ENCODE measurements around the gene NFIA. TPM values are rescaled to one million over a fixed set of nuclear protein-coding genes. Genes with fewer than 3 reads are reported as not detected.

NFIA gene
- total and polyA plus RNA-seq, 9 of the 15 experiments (the other 6 are each of a cell fraction or from before 2014, with no cell fraction given): 5.3 to 24.9 (median 9.8) TPM

- BruUV-seq (replicated peaks): no TSS peak
- DNase-seq (ENCODE audit: extremely low read depth in 1 of 4, low spot score in 3 of 4) (no peak), ATAC-seq (no peak), FAIRE-seq (peak; percentile 63)
- Histone ChIP-seq H3K79me2 (ENCODE audit: control insufficient read depth, insufficient read depth, low read length) (no peaks in the 10 kb centered on the region), H3K36me3 (ENCODE audit: control insufficient read depth, insufficient read depth, low read length) (peaks cover 48% of the 10 kb centered on the region), H3K27ac (ENCODE audit: extremely low read depth, low read depth, low read length) (no peak overlapping the region), H3K4me1 (replicated peaks in 1 of 2; ENCODE audit: control insufficient read depth in 2 of 2, insufficient read depth in 2 of 2, low read length in 2 of 2) (peaks cover 0 to 9% of the 10 kb centered on the region in 2 experiments; a peak in 3 of 5 replicates), H3K9me1 (ENCODE audit: control insufficient read depth, insufficient read depth, low read length) (no peaks in the 10 kb centered on the region), H3K4me3 (no peak overlapping the region), H2AFZ (ENCODE audit: low read depth, low read length) (no peak overlapping the region), H3K4me2 (ENCODE audit: insufficient read depth, low read length) (no peak overlapping the region), H3K9ac (ENCODE audit: insufficient read depth in 1 of 2, low read depth in 2 of 2, low read length in 2 of 2) (no peak overlapping the region), H3K9me3 (replicated peaks; ENCODE audit: control insufficient read depth, insufficient read depth, low read depth, low read length) (no peaks in the 10 kb centered on the region), H3K27me3 (ENCODE audit: control insufficient read depth in 2 of 2, insufficient read depth in 2 of 2, low read length in 2 of 2) (no peaks in the 10 kb centered on the region), H4K20me1 (replicated peaks; ENCODE audit: control insufficient read depth, insufficient read depth, low read length) (no peaks in the 10 kb centered on the region)
- ChIA-PET CTCF (ENCODE audit: low intra/inter-chr PET ratio) (no interaction called here), POLR2A (interaction anchor here (1.7 kb wide), 1 partner anchor 11 kb away, joined by 6 read pairs; no protein-coding TSS in a partner anchor)
- TF ChIP-seq NFE2 (IDR thresholded peaks at IDR 0.05; ENCODE audit: low read depth) (peak; percentile 36; the same call in 1 of the 2 replicates), MAFG (tag; conservative IDR thresholded peaks at IDR 0.05) (peak; percentile 66), CBX3 (IDR thresholded peaks at IDR 0.05; ENCODE audit: borderline replicate concordance in 1 of 2, low read length in 2 of 2) (no peak)
- WGBS (ENCODE audit: insufficient coverage, low coverage, missing lambda C conversion rate): 50% methylated on average over 4 of the region's 4 CpGs
- intact Hi-C loops (cut with micrococcal nuclease) (no loop called here), in situ Hi-C loops (cut with MboI) (no loop called here)
Observed at GRCh38 chr1:61404597-61405376, 322.4 kb downstream of the NFIA start.

DNA sequence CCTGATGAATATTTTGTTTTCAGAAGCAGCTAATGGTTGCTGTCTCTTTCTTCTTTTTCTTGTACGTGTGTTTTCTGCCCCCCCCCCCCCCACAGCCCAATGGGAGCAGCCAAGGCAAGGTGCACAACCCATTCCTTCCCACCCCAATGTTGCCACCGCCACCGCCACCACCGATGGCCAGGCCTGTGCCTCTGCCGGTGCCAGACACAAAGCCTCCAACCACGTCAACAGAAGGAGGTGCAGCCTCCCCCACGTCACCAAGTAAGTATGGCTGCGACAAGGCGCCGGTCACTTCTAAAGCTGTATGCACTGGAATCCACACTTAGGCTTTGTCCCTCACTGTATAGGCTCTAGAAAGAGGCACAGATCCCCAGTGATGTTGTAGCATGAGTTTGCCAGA is 324.1 kb downstream of the NFIA start:
- H3K9ac ChIP-seq (ENCODE audit: insufficient read depth in 1 of 2, low read depth in 2 of 2, low read length in 2 of 2): no peak overlapping the region
- no peak overlapping the region for H3K27ac ChIP-seq (ENCODE audit: extremely low read depth, low read depth, low read length)
- ChIA-PET POLR2A (interaction anchor here (0.8 kb wide), 1 partner anchor 19 kb away, joined by 3 read pairs; no protein-coding TSS in a partner anchor), CTCF (ENCODE audit: low intra/inter-chr PET ratio) (no interaction called here)
- FAIRE-seq (no peak), DNase-seq (ENCODE audit: extremely low read depth in 1 of 4, low spot score in 3 of 4) (no peak), ATAC-seq (no peak)
- BruUV-seq (replicated peaks): no TSS peak
- intact Hi-C loops (cut with micrococcal nuclease): no loop called here
- H2AFZ ChIP-seq (ENCODE audit: low read depth, low read length): no peak overlapping the region
- no peak overlapping the region for H3K4me3 ChIP-seq
- in situ Hi-C loops (cut with MboI): no loop called here
- H3K9me1 ChIP-seq (ENCODE audit: control insufficient read depth, insufficient read depth, low read length): no peaks in the 10 kb centered on the region
- no peak overlapping the region for H3K4me2 ChIP-seq (ENCODE audit: insufficient read depth, low read length)
- peaks cover 0 to 9% of the 10 kb centered on the region in 2 experiments; a peak in 3 of 5 replicates for H3K4me1 ChIP-seq (replicated peaks in 1 of 2; ENCODE audit: control insufficient read depth in 2 of 2, insufficient read depth in 2 of 2, low read length in 2 of 2)
- 97% methylated on average over 9 of the region's 10 CpGs for WGBS (ENCODE audit: insufficient coverage, low coverage, missing lambda C conversion rate)
- H4K20me1 ChIP-seq (replicated peaks; ENCODE audit: control insufficient read depth, insufficient read depth, low read length): no peaks in the 10 kb centered on the region
- H3K27me3 ChIP-seq (ENCODE audit: control insufficient read depth in 2 of 2, insufficient read depth in 2 of 2, low read length in 2 of 2): no peaks in the 10 kb centered on the region
- no peaks in the 10 kb centered on the region for H3K79me2 ChIP-seq (ENCODE audit: control insufficient read depth, insufficient read depth, low read length)
- no peaks in the 10 kb centered on the region for H3K9me3 ChIP-seq (replicated peaks; ENCODE audit: control insufficient read depth, insufficient read depth, low read depth, low read length)
- peaks cover 59% of the 10 kb centered on the region for H3K36me3 ChIP-seq (ENCODE audit: control insufficient read depth, insufficient read depth, low read length)
- TF ChIP-seq, protein P1, sequence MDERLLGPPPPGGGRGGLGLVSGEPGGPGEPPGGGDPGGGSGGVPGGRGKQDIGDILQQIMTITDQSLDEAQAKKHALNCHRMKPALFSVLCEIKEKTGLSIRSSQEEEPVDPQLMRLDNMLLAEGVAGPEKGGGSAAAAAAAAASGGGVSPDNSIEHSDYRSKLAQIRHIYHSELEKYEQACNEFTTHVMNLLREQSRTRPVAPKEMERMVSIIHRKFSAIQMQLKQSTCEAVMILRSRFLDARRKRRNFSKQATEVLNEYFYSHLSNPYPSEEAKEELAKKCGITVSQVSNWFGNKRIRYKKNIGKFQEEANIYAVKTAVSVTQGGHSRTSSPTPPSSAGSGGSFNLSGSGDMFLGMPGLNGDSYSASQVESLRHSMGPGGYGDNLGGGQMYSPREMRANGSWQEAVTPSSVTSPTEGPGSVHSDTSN (CRISPR knock-in tag; IDR thresholded peaks at IDR 0.05; ENCODE audit: low read depth): no peak
- TF ChIP-seq, protein P1 (tag; conservative IDR thresholded peaks at IDR 0.05; ENCODE audit: low read depth): no peak
- TF ChIP-seq STAG1 (CRISPR knock-in tag; IDR thresholded peaks at IDR 0.05; ENCODE audit: borderline replicate concordance) (no peak), KAT2B (IDR thresholded peaks at IDR 0.05; ENCODE audit: low read depth, low read length) (no peak), RBM15 (IDR thresholded peaks at IDR 0.05; ENCODE audit: insufficient read depth, low read length) (no peak), SP2 (IDR thresholded peaks at IDR 0.05; ENCODE audit: extremely low read depth, low read depth, low read length, poor library complexity, severe bottlenecking) (no peak), TAF7 (tag; IDR thresholded peaks at IDR 0.05) (no peak)
